Osteoblast (primary cell): ENCODE measurements around the gene BORCS8. TPM values are rescaled to one million over a fixed set of nuclear protein-coding genes. Genes with fewer than 3 reads are reported as not detected.
"Not testable (repeated sequence)": the region's sequence is repeated elsewhere in the genome, so short reads cannot be mapped to it uniquely, and the experiment has no call there.

Experiments used
- DNase-seq: peaks from one replicate; pipeline ENCODE4 v3.0.0; 2011; ENCODE audit warnings: low spot score, mixed read lengths; ENCODE audit not compliant: insufficient read length; ENCODE audit errors: missing footprints
- H2AFZ ChIP-seq: 2 replicates; pipeline ENCODE4 v1.6.0; 2011; ENCODE audit warnings: mild to moderate bottlenecking, low read length
- H3K27ac ChIP-seq: 2 replicates; pipeline ENCODE4 v1.5.1; 2011; ENCODE audit warnings: mild to moderate bottlenecking, low read depth, low read length, moderate library complexity
- H3K27me3 ChIP-seq: 2 replicates; pipeline ENCODE4 v1.6.0; 2012; ENCODE audit warnings: mild to moderate bottlenecking, control low read depth, inconsistent platforms, low read length, moderate library complexity; ENCODE audit not compliant: insufficient read depth
- H3K36me3 ChIP-seq: 2 replicates; pipeline ENCODE4 v1.5.1; 2011; ENCODE audit warnings: mild to moderate bottlenecking, low read length, control low read depth, moderate library complexity; ENCODE audit not compliant: insufficient read depth
- H3K4me1 ChIP-seq: 2 replicates; pipeline ENCODE4 v1.5.1; 2011; ENCODE audit warnings: mild to moderate bottlenecking, low read length, control low read depth, moderate library complexity; ENCODE audit not compliant: insufficient read depth
- H3K4me2 ChIP-seq: 2 replicates; pipeline ENCODE4 v1.6.0; 2011; ENCODE audit warnings: mild to moderate bottlenecking, low read length; ENCODE audit not compliant: insufficient read depth
- H3K4me3 ChIP-seq: fragments of 200-600 bp; sonication (generic); 3 replicates; pipeline ENCODE4 v1.5.1; 2012; ENCODE audit warnings: mild to moderate bottlenecking, low read length, inconsistent platforms; ENCODE audit not compliant: insufficient read depth
- H3K79me2 ChIP-seq: 2 replicates; pipeline ENCODE4 v1.6.0; 2012; ENCODE audit warnings: mild to moderate bottlenecking, low read length, control low read depth, inconsistent platforms; ENCODE audit not compliant: insufficient read depth
- H3K9me3 ChIP-seq: 2 replicates; pipeline ENCODE4 v1.5.1; 2011; ENCODE audit warnings: low read depth, low read length, control low read depth
- H4K20me1 ChIP-seq: 2 replicates; pipeline ENCODE4 v1.6.0; 2012; ENCODE audit warnings: mild to moderate bottlenecking, low read length, control low read depth; ENCODE audit not compliant: insufficient read depth
- CTCF ChIP-seq: IDR thresholded peaks from 2 replicates; pipeline ENCODE4 v1.5.1; 2011; ENCODE audit warnings: mild to moderate bottlenecking, low read depth, low read length, moderate library complexity; ENCODE audit errors: extremely low read depth
- total RNA-seq: library from RNA; depleted of rRNA; stranded (reverse); fragments of >200 nt; gene quantifications from 2 replicates; pipeline ENCODE4 v1.2.3, GENCODE V29; 2012

Gene BORCS8
- total RNA-seq, 1 donor: 17.4 TPM

- Histone ChIP-seq H3K9me3 (peaks cover 3% of the 10 kb centered on the region), H3K79me2 (no peaks in the 10 kb centered on the region), H3K4me2 (no peak overlapping the region), H2AFZ (no peak overlapping the region), H4K20me1 (no peaks in the 10 kb centered on the region), H3K27ac (no peak overlapping the region), H3K4me1 (no peaks in the 10 kb centered on the region), H3K27me3 (no peaks in the 10 kb centered on the region), H3K4me3 (no peak overlapping the region), H3K36me3 (peaks cover 25% of the 10 kb centered on the region)
- DNase-seq: peak; percentile 86
- no peak for TF ChIP-seq CTCF
Measured at GRCh38 chr19:19179548-19180441, 12.2 kb downstream of the BORCS8 start.

GRCh38 chr19:19176950-19177349, 15.0 kb downstream of the BORCS8 start:
- H3K36me3 ChIP-seq: peaks cover 14% of the 10 kb centered on the region
- H4K20me1 ChIP-seq: no peaks in the 10 kb centered on the region
- H3K79me2 ChIP-seq: no peaks in the 10 kb centered on the region
- H3K4me2 ChIP-seq: no peak overlapping the region
- peak; percentile 65 for DNase-seq
- no peak overlapping the region for H3K27ac ChIP-seq
- no peaks in the 10 kb centered on the region for H3K27me3 ChIP-seq
- TF ChIP-seq CTCF: no peak
- H2AFZ ChIP-seq: no peak overlapping the region
- peaks cover 7% of the 10 kb centered on the region for H3K4me1 ChIP-seq
- H3K9me3 ChIP-seq: peaks cover 3% of the 10 kb centered on the region
- no peak overlapping the region for H3K4me3 ChIP-seq

- not testable (repeated sequence) for H3K36me3 ChIP-seq, H3K4me3 ChIP-seq, H3K27me3 ChIP-seq, H3K27ac ChIP-seq, H2AFZ ChIP-seq, H3K79me2 ChIP-seq, H3K9me3 ChIP-seq, H3K4me2 ChIP-seq, H4K20me1 ChIP-seq
- peak; percentile 39 for DNase-seq
- H3K4me1 ChIP-seq: peaks cover 11% of the 10 kb centered on the region
Measured at GRCh38 chr19:19173243-19173642, 18.7 kb downstream of the BORCS8 start.

GRCh38 chr19:19171821-19172532, 20.0 kb downstream of the BORCS8 start:
- DNase-seq: peak; percentile 96
- no peak overlapping the region for H3K4me3 ChIP-seq
- H2AFZ ChIP-seq: peak overlapping the region; percentile 51
- no peak overlapping the region for H3K4me2 ChIP-seq
- no peaks in the 10 kb centered on the region for H3K27me3 ChIP-seq
- TF ChIP-seq CTCF: no peak
- peaks cover 3% of the 10 kb centered on the region for H4K20me1 ChIP-seq
- H3K4me1 ChIP-seq: peaks cover 11% of the 10 kb centered on the region
- no peak overlapping the region for H3K27ac ChIP-seq
- no peaks in the 10 kb centered on the region for H3K9me3 ChIP-seq
- H3K36me3 ChIP-seq: no peaks in the 10 kb centered on the region
- no peaks in the 10 kb centered on the region for H3K79me2 ChIP-seq
